IMR-90 (cell line): ENCODE measurements around the gene CCDC7. TPM values are rescaled to one million over a fixed set of nuclear protein-coding genes. Genes with fewer than 3 reads are reported as not detected.

Experiments used
- ATAC-seq: fragments of 200-7000 bp; cut with Tn5 transposase; 2 replicates; pipeline ENCODE4 v1.9.1; 2020; ENCODE audit warnings: low read depth, mild to moderate bottlenecking, moderate library complexity
- BruUV-seq: library from RNA; stranded (reverse); fragments of 400-500 nt; replicated peaks from 2 replicates; lab custom pipeline; 2021; lab: Mats Ljungman, UMichigan
- CTCF ChIA-PET: fragments of 300-600 bp; formaldehyde crosslinking; extraction: SDS; loops from one replicate; lab custom pipeline; 2021; ENCODE audit warnings: antibody characterized with exemption; lab: Yijun Ruan, JAX
- POLR2A ChIA-PET: fragments of 300-600 bp; sonication (Branson Sonifier 250); formaldehyde crosslinking; loops from one replicate; lab custom pipeline; 2022; ENCODE audit warnings: antibody characterized with exemption; ENCODE audit not compliant: unreplicated experiment; lab: Charles Lee
- DNase-seq: peaks from one replicate; pipeline ENCODE4 v3.0.0; 2013
- H2AFZ ChIP-seq: replicated peaks from 2 replicates; pipeline ENCODE3; 2013; ENCODE audit warnings: low read length, mild to moderate bottlenecking; ENCODE audit not compliant: poor library complexity
- H2AK5ac ChIP-seq: 2 replicates; pipeline ENCODE4 v1.6.1; 2013; ENCODE audit warnings: low read depth, low read length, inconsistent platforms
- H2AK9ac ChIP-seq: replicated peaks from 2 replicates; pipeline ENCODE3; 2013; ENCODE audit warnings: mild to moderate bottlenecking, low read depth, low read length, moderate library complexity; ENCODE audit not compliant: poor library complexity
- H2BK120ac ChIP-seq: 2 replicates; pipeline ENCODE4 v1.6.1; 2013; ENCODE audit warnings: low read depth, low read length, inconsistent platforms
- H2BK15ac ChIP-seq: 3 replicates; pipeline ENCODE4 v1.6.1; 2013; ENCODE audit warnings: low read depth, low read length, inconsistent platforms
- H2BK20ac ChIP-seq: 2 replicates; pipeline ENCODE4 v1.6.1; 2013; ENCODE audit warnings: low read depth, mild to moderate bottlenecking, inconsistent platforms, low read length, moderate library complexity
- H2BK5ac ChIP-seq: 2 replicates; pipeline ENCODE4 v1.6.1; 2013; ENCODE audit warnings: mild to moderate bottlenecking, low read depth, low read length, inconsistent platforms; ENCODE audit not compliant: poor library complexity, severe bottlenecking
- H3K14ac ChIP-seq: replicated peaks from 2 replicates; pipeline ENCODE4 v1.6.1; 2013; ENCODE audit warnings: low read depth, low read length, inconsistent platforms
- H3K18ac ChIP-seq: 2 replicates; pipeline ENCODE4 v1.6.1; 2013; ENCODE audit warnings: low read depth, low read length, control low read depth
- H3K23ac ChIP-seq: 2 replicates; pipeline ENCODE4 v1.6.1; 2013; ENCODE audit warnings: low read depth, low read length, inconsistent platforms
- H3K27ac ChIP-seq: 2 replicates; pipeline ENCODE4 v1.5.1; 2013; ENCODE audit warnings: mild to moderate bottlenecking, control low read depth, low read length; ENCODE audit not compliant: insufficient read depth
- H3K27me3 ChIP-seq: 2 replicates; pipeline ENCODE4 v1.6.1; 2013; ENCODE audit warnings: low read length; ENCODE audit not compliant: control insufficient read depth, insufficient read depth
- H3K36me3 ChIP-seq: 2 replicates; pipeline ENCODE4 v1.6.1; 2013; ENCODE audit warnings: low read length, mixed read lengths; ENCODE audit not compliant: control insufficient read depth, insufficient read depth
- H3K4ac ChIP-seq: 2 replicates; pipeline ENCODE4 v1.6.1; 2013; ENCODE audit warnings: low read depth, low read length, inconsistent platforms
- H3K4me1 ChIP-seq: 2 replicates; pipeline ENCODE4 v1.6.1; 2013; ENCODE audit warnings: low read length, mixed read lengths; ENCODE audit not compliant: control insufficient read depth, insufficient read depth
- H3K4me2 ChIP-seq: 2 replicates; pipeline ENCODE4 v1.6.1; 2013; ENCODE audit warnings: low read depth, mild to moderate bottlenecking, control low read depth, low read length, moderate library complexity
- H3K4me3 ChIP-seq: 2 replicates; pipeline ENCODE4 v1.5.1; 2013; ENCODE audit warnings: low read depth, mild to moderate bottlenecking, control low read depth, low read length, moderate library complexity; ENCODE audit not compliant: insufficient read depth
- H3K56ac ChIP-seq: 2 replicates; pipeline ENCODE4 v1.6.1; 2013; ENCODE audit warnings: low read length, inconsistent platforms; ENCODE audit not compliant: insufficient read depth; ENCODE audit errors: extremely low read depth
- H3K79me1 ChIP-seq, 2 experiments: 2 replicates each; pipeline ENCODE4 v1.6.1; 2013; ENCODE audit warnings: low read length in 2 of 2, inconsistent platforms in 1 of 2, low read depth in 1 of 2
- H3K9ac ChIP-seq: 2 replicates; pipeline ENCODE4 v1.6.1; 2013; ENCODE audit warnings: low read depth, low read length, control low read depth
- H3K9me1 ChIP-seq: 2 replicates; pipeline ENCODE4 v1.6.1; 2013; ENCODE audit warnings: low read length, inconsistent platforms; ENCODE audit not compliant: insufficient read depth
- H3K9me3 ChIP-seq: 2 replicates; pipeline ENCODE4 v1.6.1; 2013; ENCODE audit warnings: low read length; ENCODE audit not compliant: control insufficient read depth, insufficient read depth
- H4K20me1 ChIP-seq: 2 replicates; pipeline ENCODE4 v1.6.1; 2013; ENCODE audit warnings: low read length, inconsistent platforms; ENCODE audit not compliant: insufficient read depth
- H4K5ac ChIP-seq: 2 replicates; pipeline ENCODE4 v1.6.1; 2013; ENCODE audit warnings: mild to moderate bottlenecking, low read depth, low read length, control low read depth
- H4K8ac ChIP-seq, 2 experiments: 2 replicates each; pipeline ENCODE4 v1.6.1; 2013; ENCODE audit warnings: low read depth in 2 of 2, low read length in 2 of 2, control low read depth in 1 of 2, inconsistent platforms in 1 of 2
- H4K91ac ChIP-seq: 2 replicates; pipeline ENCODE4 v1.6.1; 2013; ENCODE audit warnings: low read depth, low read length, inconsistent platforms; ENCODE audit not compliant: insufficient read depth
- CHD1 ChIP-seq: IDR thresholded peaks from 2 replicates; pipeline ENCODE4 v1.6.1; 2012; ENCODE audit warnings: low read depth, low read length, improper control_type of control experiment
- FOS ChIP-seq: fragments of 150-350 bp; IDR thresholded peaks from 2 replicates; pipeline ENCODE4 v1.6.1; 2016; ENCODE audit warnings: low read depth, low read length
- MAZ ChIP-seq: IDR thresholded peaks from 2 replicates; pipeline ENCODE4 v1.6.1; 2012; ENCODE audit warnings: low read depth, mild to moderate bottlenecking, low read length, improper control_type of control experiment, moderate library complexity, borderline replicate concordance
- MXI1 ChIP-seq: IDR thresholded peaks from 2 replicates; pipeline ENCODE4 v1.6.1; 2012; ENCODE audit warnings: low read depth, mild to moderate bottlenecking, low read length, moderate library complexity, borderline replicate concordance
- NFE2L2 ChIP-seq: fragments of 150-350 bp; IDR thresholded peaks from 2 replicates; pipeline ENCODE4 v1.6.1; 2016; ENCODE audit warnings: low read depth, mild to moderate bottlenecking, low read length
- RFX5 ChIP-seq: IDR thresholded peaks from 2 replicates; pipeline ENCODE4 v1.8.0; 2012; ENCODE audit warnings: low read depth, mild to moderate bottlenecking, low read length, moderate library complexity
- dilution Hi-C: fragments of 300-500 bp; cut with HindIII; formaldehyde crosslinking; loops from one replicate; pipeline ENCODE4 v1.14.3; 2018; ENCODE audit warnings: low sequenced_read_pairs; ENCODE audit not compliant: unreplicated experiment
- in situ Hi-C: fragments of 300-500 bp; cut with MboI; formaldehyde crosslinking; loops from 3 replicates; pipeline ENCODE4 v1.14.3; 2019; ENCODE audit warnings: low sequenced_read_pairs, inconsistent platforms, mixed read lengths
- intact Hi-C: fragments of 100-400 bp; cut with micrococcal nuclease; formaldehyde crosslinking; loops from 2 replicates; pipeline ENCODE4 v1.10.0; 2022
- polyA plus RNA-seq, 3 experiments: library from polyadenylated mRNA; depleted of rRNA; stranded (reverse); fragments of >200 nt; gene quantifications; 2 replicates each; pipeline ENCODE4 v1.2.3, GENCODE V29; 2012; ENCODE audit warnings: low replicate concordance in 1 of 3
- total RNA-seq: library from RNA; depleted of rRNA; stranded (reverse); fragments of >200 nt; gene quantifications from 2 replicates; pipeline ENCODE4 v1.2.3, GENCODE V29; 2012

The CCDC7 gene
- total and polyA plus RNA-seq, 2 of the 4 experiments (the other 2 are of a cell fraction) = 0.74 to 4.3 TPM

- no peak for TF ChIP-seq MXI1
- no peak for TF ChIP-seq FOS
- no peak for TF ChIP-seq CHD1
- TF ChIP-seq NFE2L2 = no peak
- TF ChIP-seq MAZ = no peak
- TF ChIP-seq RFX5 = no peak
- in situ Hi-C loops = no loop called here
- Histone ChIP-seq H2AK5ac (no peak overlapping the region), H4K8ac (no peak overlapping the region), H4K91ac (no peak overlapping the region), H3K4me1 (no peaks in the 10 kb centered on the region), H3K9me1 (no peaks in the 10 kb centered on the region), H2BK5ac (no peak overlapping the region), H2BK15ac (no peak overlapping the region), H3K23ac (no peak overlapping the region), H3K36me3 (no peaks in the 10 kb centered on the region), H3K18ac (no peak overlapping the region), H4K20me1 (no peaks in the 10 kb centered on the region), H4K5ac (no peak overlapping the region), H2BK120ac (no peak overlapping the region), H2BK20ac (no peak overlapping the region), H3K14ac (no peak overlapping the region), H3K9me3 (no peaks in the 10 kb centered on the region), H3K79me1 (no peaks in the 10 kb centered on the region), H3K4me2 (no peak overlapping the region), H3K27ac (no peak overlapping the region), H2AFZ (no peak overlapping the region), H3K4me3 (no peak overlapping the region), H3K4ac (no peak overlapping the region), H3K27me3 (no peaks in the 10 kb centered on the region), H3K56ac (no peak overlapping the region), H2AK9ac (no peak overlapping the region), H3K9ac (no peak overlapping the region)
- DNase-seq (no peak), ATAC-seq (no peak)
- POLR2A ChIA-PET = no interaction called here
- dilution Hi-C loops = no loop called here
- CTCF ChIA-PET = interaction anchor here (0.6 kb wide), 1 partner anchor 93 kb away, joined by 3 read pairs; no protein-coding TSS in a partner anchor
- BruUV-seq = no TSS peak
- intact Hi-C loops = no loop called here
These were observed 172.5 kb downstream of the CCDC7 start for GRCh38 chr10:32618482-32618881.
